ENCODE measurements around the gene MYOF.
"Not testable (repeated sequence)": the region's sequence is repeated elsewhere in the genome, so short reads cannot be mapped to it uniquely, and the experiment has no call there.

The MYOF gene

DNA sequence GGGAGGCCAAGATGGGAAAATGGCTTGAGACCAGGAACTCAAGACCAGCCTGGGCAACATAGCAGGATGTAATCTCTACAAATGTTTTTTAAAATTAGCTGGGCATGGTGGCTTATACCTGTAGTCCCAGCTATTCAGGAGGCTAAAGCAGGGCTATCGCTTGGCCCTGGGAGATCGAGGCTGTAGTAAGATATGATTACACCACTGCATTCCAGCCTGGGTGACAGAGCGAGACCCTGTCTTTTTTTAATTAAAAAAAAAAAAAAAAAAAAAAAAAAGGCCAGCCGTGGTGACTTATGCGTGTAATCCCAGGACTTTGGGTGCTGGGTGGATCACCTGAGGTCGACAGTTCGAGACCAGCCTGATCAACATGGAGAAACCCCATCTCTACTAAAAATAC, 27.4 kb downstream of the MYOF start:
- DNase-seq (ENCODE audit: low read depth in 2 of 2): no peak

DNA sequence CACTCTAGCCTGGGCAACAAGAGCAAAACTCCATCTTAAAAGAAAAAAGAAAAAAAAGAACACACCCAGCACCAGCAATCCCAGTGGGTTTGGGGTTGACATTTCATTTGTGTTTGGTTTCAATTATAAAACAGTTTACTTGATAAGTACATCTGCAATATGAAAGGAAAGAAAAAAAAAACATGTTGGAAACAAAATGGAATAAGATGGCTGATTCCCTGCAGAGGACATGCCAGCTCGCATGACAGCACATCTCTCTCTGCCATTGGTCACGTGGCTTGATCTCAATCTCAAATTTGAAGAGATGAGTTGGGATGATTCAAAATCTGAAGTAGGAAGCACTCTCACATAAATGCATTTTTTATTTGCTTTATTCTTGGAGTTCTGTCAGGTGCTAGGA, 28.0 kb downstream of the MYOF start:
- DNase-seq (ENCODE audit: low read depth in 2 of 2): no peak

DNA sequence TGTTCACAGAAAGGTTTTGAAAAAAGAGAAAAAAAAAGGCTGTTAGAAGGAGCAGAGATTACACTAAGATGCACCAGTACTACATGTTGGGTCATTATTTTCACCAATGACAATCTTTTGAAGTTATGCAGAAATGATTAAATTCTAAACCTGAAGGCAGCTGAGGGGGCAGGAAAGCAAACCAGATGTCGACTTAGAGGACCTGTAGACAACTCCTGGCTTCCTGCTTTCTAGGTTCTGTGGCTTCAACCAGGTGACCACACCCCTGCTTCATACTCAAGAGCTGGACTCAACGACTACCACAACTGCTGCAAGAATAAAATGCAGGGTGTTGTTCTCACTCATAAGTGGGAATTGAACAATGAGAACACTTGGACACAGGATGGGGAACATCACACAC, 30.0 kb downstream of the MYOF start:
- DNase-seq (ENCODE audit: low read depth in 2 of 2): no peak

DNA sequence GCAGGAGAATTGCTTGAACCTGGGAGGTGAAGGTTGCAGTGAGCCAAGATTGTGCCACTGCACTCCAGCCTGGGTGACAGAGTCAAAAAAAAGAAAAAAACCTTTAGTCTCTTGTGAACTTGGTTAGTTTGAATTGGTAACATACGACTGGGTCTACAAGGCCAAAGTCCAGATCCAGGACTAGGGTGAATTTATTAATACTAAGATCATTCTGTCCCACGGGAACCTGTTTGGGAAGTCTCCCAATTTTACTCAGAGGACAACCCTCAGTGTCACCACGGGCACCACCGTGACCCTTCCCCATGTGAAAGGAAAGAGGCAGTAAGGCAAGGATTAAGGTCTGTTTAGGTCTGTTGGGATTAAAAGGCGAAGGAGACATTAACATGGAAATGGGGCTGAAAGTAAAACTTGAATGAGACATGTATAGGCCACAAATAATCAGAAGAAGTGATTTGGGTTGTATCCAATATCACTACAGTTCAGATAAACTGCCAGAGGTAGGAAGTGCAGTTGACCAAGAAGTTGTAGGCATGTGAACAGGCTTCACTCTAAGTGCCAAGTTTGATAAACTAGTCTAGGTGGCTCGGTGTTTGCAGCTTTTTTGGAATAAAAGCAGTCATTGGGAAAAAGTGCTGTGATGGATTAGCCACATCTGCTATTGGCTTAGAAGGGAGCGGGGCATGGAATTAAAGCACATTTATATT, 30.7 kb downstream of the MYOF start:
- no peak for DNase-seq (ENCODE audit: low read depth in 2 of 2)

DNA sequence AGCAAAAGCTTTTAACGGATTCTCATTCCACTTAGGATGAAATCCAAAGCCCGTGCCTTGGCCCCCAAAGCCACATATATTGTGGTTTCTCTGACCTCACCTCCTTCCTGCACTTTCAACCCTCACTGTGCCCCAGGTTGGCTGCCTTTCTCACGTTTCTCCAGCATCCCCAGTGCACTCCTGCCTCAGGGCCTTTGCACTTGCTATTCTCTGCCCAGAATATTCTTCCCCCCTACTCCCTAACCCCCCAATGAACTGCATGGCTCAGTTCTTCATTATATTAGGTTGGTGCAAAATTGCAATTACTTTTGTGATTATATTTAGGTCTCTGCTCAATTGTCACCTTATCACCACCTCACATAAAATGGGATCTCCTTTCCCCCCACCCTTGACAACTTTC, 34.2 kb downstream of the MYOF start:
- no peak for DNase-seq (ENCODE audit: low read depth in 2 of 2)

DNA sequence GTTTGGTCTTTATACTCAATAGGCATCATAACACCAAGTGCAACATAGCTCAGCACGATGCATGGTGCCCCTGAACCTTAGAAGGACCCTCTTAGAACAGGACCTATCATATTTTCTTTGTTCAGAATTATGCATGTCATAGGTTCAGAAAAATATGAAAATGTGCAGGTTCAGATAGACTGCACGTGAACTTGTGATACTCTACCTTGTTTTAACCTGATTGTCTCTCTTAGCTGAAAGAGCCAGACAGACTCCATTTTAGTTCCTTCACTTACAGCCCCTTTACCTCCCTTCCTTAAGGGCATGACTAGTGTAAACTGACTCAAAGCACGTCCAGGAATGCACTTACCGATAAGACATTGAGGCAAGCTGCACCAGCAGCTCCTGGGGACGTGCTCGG, 35.1 kb downstream of the MYOF start:
- DNase-seq (ENCODE audit: low read depth in 2 of 2): no peak

DNA sequence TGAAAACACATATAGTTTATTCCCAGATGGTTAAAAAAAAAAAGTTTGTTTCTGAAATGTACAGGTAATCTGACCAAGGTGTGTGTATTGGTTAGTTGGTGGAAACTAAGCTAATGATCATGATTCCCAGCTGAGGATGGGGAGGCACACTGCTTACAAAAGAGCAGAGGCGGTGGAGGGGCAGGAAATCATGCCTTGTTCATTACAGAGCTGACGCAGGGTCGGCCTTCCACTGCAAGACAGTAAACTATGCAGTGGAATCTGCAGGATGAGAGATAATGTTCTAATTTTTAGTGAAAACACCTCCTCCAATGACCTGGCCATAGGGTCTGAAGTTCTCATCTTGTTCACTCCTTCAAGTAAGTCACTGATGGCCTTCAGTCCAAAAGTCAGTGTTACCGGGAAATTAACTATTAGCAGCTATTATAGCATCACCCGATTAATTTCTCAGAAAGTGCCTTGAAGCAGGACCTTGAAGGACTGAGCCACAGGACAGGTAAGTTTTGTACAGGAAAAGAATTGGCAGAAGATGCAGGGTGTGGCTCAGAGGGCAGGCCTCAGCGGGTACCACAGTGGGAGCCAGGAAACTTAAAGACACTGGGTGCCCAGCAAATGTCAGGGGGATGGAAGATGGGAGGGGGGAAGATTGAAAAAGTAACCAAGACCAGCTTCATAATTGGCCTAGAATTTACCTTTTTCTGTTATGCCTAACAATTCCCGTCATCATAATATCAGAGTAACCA, 36.0 kb downstream of the MYOF start:
- DNase-seq (ENCODE audit: low read depth in 2 of 2): no peak

DNA sequence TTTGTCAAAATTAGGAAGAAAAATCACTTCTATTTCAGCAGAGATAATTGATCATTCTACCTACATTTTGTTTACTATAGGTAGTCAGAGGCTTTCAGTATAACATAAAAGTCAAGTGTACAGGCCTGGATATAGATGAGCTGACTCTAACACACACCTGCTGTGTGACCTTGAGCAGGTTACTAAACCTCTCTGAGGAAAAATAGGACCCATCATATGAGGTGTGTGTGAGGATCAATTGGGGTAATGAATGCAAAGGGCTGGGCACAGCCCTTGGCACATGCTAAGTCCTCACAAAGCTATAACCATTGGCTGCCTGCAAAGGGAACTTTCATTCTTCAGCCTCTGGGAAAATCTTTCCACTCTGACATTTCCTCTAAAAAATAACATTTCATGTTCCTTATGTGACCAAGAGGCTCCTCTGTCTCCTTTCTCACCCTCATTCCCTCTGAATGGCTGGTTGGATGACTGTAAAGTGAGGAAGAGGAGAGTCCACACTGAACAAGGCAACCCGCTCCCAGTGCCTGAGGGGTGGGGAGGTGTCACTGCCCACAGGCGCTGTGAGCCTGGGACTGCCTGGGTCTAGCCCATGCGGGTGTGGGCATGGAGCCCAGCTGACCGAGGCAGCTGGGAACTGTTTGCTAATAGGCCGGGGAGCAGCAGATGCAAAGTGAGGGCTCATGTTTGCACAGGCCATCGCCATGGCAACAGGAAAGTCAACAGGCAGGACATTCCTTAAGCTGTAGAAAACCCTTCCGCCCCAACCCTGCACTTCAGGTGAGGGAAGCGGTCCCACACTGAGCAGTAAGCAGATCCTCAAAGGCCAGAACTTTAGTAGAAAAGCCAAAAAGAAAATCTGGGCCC, 36.8 kb downstream of the MYOF start:
- DNase-seq (ENCODE audit: low read depth in 2 of 2): no peak

DNA sequence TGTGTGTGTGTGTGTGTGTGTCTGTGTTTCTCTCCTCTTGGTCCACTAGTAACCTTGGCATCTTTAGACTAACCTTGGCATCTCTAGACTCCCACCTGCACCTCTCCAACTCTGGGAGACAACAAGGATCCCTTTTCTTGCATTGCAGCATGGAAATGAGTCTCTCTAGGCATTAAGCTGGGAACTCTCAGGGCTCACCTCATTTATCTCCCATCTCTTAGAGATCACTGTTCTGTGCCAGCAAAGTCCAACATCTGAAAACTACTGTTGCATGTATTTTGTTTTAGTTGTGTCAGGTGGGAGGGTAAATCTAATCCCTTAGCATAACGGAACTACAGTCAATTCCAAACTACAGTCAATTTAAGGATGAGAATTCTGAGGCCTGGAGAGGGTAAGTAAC, 38.7 kb downstream of the MYOF start:
- DNase-seq (ENCODE audit: low read depth in 2 of 2): no peak

DNA sequence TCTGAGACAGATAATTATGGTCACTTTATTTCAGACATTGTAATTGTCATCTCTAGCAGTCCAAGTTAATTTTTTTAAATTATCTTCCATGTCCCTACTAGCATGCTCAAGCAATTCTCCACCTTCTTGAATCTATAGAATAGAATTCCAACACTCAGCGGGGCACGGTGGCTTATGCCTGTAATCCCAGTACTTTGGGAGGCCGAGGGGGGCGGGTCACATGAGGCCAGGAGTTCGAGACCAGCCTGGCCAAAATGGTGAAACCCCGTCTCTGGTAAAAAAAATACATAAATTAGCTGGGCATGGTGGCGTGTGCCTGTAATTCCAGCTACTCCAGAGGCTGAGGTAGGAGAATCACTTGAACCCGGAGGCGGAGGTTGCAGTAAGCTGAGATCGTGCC, 39.4 kb downstream of the MYOF start:
- DNase-seq (ENCODE audit: low read depth in 2 of 2): not testable (repeated sequence)

DNA sequence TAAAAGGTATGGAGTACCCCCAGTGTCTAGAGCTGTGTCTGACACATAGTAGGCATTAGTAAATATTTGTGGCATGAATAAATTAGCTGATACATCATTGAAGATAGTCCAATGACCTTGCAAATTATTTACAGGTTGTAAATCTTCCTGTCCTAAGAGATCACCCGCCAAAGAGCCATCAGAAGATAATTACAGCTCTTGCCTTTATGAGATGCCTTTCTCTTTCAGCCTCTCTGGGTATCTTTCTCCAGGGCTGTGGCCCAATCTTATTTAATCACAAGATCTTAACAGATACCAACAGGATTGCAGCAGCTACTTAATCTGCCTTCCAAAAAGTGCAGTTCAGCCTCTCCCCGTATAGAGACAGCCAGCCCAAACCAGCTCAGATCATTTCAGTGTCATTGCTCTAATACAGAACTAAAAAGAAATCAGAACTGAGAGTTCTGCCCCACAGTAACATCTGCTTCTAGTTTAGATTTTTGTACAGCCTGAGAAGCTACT, 41.5 kb downstream of the MYOF start:
- DNase-seq (ENCODE audit: low read depth in 2 of 2): peak in 1 of 2 experiments; percentile 42

DNA sequence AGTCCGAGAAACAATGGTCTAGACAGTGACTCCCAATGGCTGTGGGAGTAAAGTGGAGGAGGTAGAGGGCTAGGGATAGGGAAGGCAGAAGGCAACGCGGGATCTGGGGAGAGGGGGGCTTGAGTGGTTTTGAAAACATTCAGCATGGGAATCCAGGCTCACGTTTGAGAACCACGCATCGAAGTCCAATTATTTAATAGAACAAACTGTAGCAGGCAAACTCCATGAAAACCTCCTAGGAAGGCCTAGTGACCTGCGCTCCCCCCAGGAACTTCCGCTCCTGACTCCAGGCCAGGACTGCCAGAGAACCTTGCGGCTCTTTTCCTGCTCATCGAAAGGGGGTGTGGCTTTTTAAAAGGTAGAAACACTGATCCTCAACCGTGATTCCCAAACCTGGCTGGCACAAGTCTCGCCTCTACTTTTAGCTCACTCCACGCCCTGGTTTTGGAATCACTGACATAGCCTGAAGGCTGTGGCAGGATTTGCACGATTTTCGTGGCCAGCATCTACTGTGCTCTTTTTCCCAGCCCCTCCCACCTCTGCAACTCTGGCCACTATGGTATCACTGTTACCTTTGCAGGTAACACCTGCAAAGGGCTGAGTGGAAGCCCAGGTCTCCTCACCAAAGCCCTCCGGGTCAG, 43.4 kb downstream of the MYOF start:
- DNase-seq (ENCODE audit: low read depth in 2 of 2): no peak

DNA sequence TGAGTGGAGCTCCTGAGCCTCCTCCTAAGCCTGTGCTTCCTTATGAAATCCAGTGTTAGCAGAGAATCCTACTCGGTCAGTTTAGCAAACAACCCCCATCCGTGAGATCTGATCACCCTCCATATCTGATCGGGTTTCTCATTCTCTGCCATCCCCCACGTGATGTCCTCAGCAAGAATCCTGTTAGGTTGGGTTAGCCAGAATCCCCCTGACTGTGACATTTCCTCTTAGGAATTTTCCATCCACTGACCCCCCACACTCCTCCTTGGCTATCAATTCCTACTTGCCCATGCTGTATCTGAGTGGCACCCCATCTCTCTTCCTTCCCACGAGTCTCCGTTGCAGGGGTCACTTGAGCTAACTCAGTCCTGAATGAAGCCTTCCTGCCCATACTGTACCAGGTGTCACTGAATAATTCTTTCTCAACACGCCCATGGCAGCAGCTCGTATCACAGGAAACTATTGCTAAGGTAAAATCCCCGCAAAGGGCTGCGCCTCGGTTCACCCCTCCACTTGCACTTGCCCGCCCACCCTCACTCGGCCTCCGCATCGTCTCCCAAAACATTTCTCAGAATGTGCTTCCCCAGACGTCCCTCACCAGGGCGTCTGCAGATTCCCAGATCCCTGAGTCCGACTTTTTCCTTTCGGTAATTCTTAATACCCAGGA, 44.1 kb downstream of the MYOF start:
- no peak for DNase-seq (ENCODE audit: low read depth in 2 of 2)

DNA sequence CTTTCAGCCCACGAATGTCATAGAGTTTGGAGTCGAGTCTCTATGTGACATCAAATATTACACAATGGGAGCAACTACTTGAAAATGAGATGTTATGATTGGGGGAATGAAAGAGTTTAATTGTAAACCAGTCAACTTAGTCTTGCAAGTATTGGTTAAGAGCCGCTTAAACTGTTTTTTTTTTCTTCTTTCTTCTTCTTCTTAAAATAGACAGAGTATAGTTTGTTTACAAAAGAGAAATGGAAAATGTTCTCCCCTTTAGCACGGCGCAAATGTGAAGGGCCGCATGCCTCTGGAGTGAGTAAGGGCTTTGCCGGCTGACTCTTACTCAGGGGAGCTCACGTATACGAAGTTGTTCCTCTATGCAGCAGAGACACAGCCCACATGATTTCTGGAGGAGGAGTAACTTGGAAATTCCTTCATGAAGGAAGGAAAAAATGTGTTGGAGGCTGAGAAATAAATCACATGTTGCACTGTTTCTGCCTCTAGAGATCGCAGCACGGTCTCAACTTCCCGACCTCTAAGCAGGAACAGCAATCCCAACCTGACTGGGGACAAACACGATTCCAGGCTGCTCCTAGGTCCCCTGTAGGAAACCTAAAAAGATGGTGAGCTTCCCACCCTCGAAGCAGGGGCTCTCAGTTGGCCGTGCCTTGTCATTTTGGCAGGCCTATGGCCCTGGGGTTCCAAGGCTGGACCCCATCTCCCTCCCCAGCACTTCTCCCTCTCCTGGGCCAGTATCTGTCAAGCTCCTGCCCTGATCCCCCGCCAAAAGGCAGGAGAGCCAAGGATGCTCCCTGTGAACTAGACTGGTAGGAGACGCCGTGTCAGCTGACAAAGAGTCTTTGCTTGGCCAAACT, 44.8 kb downstream of the MYOF start:
- peak; percentile 98 for DNase-seq (ENCODE audit: low read depth in 2 of 2)

DNA sequence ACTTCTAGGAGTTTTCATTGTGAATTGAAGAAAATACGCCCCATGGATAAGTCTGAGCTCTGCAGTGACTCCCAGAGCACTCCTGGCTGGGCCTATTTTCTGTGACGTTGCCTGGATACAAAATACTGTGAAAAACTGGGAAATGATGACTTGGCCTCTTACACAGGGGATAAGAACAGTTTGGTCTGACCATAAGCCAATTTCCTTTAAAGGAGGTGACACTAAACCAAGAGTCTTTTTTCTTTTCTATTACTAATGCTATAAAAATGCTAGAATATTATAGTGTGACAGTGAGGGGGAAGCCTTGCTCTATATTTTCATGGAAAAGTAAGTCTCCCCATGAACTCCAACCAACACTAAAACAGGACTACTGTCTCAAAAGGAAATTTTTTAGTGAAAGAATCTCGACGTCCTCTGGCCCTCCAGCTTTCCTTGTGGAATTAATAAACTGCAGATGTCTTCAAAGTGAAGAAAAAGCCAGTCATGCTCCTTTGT, 45.5 kb downstream of the MYOF start:
- peak; percentile 93 to 95 for DNase-seq (ENCODE audit: low read depth in 2 of 2)

DNA sequence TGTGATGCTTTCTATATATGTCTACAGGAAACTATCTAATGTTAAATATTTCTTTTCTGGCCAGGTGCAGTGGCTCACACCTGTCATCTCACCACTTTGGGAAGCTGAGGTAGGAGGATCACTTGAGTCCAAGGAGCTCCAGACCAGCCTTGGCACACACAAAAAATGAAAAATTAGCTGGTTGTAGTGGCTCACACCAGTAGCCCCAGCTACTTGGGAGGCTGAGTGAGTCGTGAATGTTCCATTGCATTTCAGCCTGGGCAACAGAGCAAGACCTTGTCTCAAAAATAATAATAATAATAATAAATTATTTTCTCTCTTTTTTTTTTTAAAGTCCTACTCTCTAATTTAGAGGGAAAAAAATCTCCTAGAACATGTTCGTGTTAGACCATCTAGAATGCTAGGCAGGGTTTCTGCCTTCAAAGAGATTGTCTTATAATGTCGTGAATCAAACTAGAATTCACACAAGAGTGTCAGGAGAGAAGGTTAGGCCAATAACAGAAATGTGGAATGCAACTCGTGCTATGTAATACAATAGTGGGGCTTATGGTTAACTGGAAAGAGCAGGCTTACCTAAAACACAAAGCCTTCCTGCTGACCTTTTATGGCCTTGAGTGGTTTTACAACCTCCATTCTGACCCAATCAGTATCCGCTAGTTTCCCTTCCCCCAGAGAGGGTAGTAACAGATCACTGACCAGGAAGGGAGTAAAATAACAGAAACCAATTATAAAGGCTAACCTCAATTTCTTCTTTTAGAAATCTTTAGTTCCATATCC, 46.3 kb downstream of the MYOF start:
- DNase-seq (ENCODE audit: low read depth in 2 of 2): no peak

DNA sequence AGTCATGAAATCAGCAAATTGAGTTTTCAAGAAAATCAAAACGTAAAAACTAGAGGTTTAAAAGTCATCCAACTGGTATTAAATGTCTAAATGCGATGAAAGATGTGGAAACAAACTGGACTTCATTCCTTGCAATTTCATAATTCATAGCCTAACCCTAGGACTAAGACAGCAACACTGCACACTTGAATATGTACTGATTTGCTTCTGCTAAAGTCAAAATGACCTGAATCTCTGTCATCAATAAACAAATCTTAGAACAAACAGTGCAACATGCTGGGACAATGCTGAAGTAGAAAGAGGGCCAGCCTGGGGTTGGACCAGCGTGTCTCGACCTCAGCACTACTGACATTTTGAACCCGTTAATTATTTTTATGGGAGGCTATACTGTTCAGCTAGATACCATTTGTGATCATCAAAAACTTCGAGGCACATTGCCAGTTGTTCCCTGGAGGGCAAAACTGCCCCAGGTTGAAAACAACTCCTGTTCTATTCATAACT, 47.1 kb downstream of the MYOF start:
- no peak for DNase-seq (ENCODE audit: low read depth in 2 of 2)

DNA sequence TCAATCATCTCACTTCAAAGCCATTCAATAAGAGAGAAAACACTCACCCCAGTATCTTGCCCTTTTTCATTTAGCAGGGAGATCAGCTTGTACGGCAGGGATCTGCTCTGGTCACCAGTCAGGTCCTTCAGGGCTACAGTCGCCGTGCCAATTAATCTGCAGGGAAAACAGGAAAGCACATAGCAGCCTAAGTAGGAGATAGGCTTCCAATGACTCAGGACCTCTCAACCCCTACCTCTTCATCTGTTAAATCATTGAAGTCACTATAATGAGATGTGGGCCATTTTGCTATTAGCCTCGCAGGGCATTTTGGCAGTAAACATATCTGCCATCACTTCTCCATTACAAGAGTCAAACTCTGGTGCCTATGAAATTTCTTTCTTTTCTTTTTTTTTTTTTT, 50.8 kb downstream of the MYOF start:
- no peak for DNase-seq (ENCODE audit: low read depth in 2 of 2)

DNA sequence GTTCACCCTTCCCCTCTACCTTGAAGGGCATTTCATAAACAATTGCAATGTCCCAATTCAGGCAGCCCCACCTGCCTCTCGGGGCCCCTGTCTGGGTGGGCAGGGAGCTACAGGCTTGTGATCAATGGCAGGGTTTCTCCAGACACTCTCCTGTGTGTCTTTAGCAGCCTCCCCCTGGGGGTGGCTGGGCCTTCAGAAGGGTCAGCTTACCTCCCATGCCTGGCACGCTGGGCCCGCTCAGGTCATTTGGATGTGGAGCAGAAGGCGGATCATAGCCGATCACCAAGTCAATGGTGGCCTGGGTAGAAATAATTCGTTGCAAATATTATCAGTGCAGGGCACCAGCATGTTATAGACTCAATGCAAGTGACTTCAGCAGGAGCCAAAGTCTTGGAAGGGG, 56.3 kb downstream of the MYOF start:
- no peak for DNase-seq (ENCODE audit: low read depth in 2 of 2)
